Measurements from ENCODE around the gene SLC10A6. TPM values are rescaled to one million over a fixed set of nuclear protein-coding genes. Genes with fewer than 3 reads are reported as not detected.

SLC10A6 gene, protein sequence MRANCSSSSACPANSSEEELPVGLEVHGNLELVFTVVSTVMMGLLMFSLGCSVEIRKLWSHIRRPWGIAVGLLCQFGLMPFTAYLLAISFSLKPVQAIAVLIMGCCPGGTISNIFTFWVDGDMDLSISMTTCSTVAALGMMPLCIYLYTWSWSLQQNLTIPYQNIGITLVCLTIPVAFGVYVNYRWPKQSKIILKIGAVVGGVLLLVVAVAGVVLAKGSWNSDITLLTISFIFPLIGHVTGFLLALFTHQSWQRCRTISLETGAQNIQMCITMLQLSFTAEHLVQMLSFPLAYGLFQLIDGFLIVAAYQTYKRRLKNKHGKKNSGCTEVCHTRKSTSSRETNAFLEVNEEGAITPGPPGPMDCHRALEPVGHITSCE
- under 1 TPM in 1 of 2 donors, not detected in 1; 0.34 TPM for total RNA-seq

DNA sequence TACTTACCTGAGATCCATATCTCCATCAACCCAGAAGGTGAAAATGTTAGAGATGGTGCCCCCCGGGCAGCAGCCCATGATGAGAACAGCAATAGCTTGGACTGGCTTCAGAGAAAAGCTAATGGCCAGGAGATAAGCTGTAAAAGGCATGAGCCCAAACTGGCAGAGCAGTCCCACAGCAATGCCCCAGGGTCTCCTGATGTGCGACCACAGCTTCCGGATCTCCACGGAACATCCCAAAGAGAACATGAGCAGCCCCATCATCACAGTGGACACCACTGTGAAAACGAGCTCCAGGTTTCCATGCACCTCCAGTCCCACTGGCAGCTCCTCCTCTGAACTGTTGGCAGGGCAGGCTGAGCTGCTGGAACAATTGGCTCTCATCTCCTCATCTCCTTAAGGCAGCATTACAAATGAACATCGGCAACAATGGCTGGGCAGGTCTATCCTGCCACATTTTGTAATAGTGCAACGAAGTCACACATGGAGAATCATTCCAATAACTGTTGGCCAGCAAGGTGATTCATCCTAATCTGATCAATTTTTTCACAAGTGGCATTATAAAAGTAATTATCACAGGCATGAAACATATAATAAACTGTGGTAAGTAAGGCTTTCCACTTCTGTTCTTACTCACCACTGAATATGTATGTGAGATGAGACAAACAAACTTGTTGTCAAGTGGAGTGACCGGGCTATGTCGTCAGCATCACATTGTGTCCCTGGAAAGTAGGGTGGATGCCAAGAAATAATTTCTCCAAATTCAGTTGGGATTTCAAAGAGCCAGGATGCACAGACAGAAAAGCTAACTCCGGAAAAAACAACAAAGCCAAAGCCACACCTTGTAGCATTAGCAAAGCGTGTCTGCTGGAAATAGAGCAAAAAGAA lies at the start of gene SLC10A6:
SLC10A6 (minus strand) TSS at position 653 of the 888 bp plus-strand sequence; CDS start at position 384, 269 bp downstream.

DNA sequence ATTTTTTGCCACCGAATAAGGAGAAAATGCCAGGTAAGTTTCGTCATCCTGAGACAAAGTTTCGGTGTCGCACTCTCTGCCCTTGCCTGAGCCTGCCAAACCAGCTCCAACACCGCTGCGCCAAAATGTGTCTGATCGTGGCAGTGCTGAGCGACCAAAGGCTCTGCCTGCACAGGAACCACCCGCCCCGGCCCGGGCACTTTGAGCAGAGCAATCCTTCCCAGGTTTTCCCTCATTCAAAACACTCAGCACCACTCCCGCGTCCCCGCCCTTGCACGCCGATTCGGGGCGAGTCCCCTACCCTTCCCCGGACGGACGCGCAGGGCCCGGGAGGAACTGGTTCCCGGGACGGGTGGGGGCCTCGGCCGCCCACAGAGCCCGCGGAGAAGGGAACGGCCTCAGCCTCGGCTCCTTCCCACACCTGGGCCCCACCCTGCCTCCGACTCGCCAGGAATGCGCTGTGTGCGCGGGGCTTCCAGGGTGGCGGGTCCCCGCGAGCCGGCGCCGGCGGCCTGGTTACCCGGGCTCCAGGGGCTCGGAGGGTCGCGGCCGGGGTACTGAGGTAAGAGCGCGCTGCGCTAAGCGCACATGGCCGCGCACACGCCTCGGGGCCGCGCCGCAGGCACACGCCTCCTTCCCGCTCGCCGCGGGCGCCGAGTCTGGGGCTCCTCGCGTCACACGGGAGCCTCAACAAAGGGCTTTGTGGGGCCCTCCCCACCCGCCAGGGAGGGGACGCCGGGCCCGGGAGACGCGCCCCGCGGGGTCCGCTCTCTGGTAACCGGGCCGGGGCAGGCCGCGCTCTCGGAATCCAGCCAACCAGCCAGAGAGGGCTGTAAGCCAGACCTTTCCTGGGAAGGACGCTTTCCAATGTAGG lies 42.8 kb upstream of the SLC10A6 start, which contains the start of gene C4orf36:
C4orf36 (minus strand) TSS at position 661 of the 874 bp plus-strand sequence. CDS start 902 bp downstream, outside the sequence.

Other genes starting within 250 kb of the SLC10A6 start
- gene C4orf36, start 43.0 kb upstream of the SLC10A6 start, total RNA-seq: 1 to 10 TPM in 1 of 2 donors, under 1 TPM in 1; 0.67 to 1.4 TPM
- 10 to 100 TPM; 20.3 to 36.8 TPM for gene AFF1, start 85.6 kb upstream of the SLC10A6 start, total RNA-seq